Right lobe of liver (tissue), 4 donors: Measurements from ENCODE around the gene CEP57L1.

ENCODE experiments used
- CTCF ChIP-seq, 4 donors: fragments of 200-600 bp in 3 of 4; fragments of 450-650 bp in 1 of 4; IDR thresholded peaks; one replicate each; pipeline versions ENCODE4 v1.5.1 to v1.8.0; 2016 to 2022; ENCODE audit warnings: antibody characterized with exemption in 4 of 4, mild to moderate bottlenecking in 2 of 4
- POLR2A ChIP-seq: fragments of 450-650 bp; IDR thresholded peaks from one replicate; pipeline ENCODE4 v1.6.1; 2017; ENCODE audit warnings: antibody characterized with exemption, mild to moderate bottlenecking
- donor health status: DM: no; HTN: no; CAD: no.
- donor health status: DM: no; HTN: no; CAD: no.
- donor health status: DM: no; HTN: yes; CAD: no.

DNA sequence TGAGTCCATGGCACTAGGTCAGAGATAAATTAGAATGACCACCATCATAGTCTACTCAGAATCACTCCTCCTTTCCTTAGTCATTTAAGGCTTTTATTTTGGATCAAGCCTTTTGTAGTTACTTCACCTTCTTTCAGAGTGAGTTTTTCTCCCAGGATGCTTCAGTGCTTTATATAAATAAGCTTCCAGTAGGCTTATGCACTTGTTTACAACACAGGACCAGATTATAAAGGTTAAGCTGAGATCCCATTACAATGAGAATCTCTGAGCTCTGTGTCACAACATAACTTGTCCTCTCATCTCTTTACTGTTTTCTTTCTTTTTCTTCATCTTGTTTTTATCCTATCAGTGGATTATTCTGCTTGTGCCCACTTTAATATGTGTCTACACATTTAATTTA lies 47.9 kb downstream of the CEP57L1 start:
- TF ChIP-seq POLR2A (no peak), CTCF (IDR thresholded peaks at IDR 0.05) (no peak)
